Measurements from ENCODE around the gene MTUS2. TPM values are rescaled to one million over a fixed set of nuclear protein-coding genes. Genes with fewer than 3 reads are reported as not detected.

Gene MTUS2
- total RNA-seq, 2 donors from 2014 or later, result 4.0 to 5.4 TPM

DNA sequence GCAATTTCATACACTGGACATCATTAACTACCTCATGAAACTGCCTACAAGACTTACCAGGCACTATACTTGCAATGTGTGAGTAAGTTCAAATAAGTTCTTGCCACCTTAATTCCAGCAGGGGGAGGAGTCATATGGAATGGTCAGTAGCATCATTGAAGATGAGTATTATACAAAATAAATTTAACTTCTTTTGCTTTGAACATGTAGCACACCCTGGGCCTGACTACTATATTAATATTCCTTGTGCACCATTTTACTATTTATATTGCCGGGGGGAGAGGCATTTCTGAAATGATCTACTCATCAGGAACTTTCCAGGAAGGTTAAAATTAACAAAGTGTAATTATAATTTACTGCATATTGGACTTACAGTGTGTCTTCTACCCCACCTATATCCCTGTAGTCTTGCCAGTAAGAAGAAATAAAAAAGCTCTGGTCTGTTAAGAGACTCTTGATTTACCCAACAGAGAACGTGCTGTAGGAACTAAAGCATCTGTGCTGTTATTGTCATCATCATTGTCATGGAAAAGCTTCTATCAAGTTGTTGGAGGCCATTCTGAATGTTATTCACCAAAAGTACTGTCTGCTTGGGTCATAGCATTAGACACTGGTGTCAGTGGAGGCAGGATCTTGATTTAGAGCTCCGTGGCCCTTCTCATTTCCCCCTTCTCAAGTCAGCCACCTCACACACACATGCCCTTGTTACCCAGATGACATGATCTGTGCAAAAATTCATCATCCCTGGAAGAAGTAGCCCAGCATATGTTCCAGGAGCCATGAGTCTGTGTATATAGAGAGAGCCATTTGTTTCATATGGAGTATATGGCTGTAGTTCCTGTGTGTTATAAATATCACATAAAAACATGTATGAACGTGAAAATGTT lies 147.1 kb downstream of the MTUS2 start:
- H3K27ac ChIP-seq, result no peak overlapping the region
- no peak for ATAC-seq
- H3K27me3 ChIP-seq, result no peaks in the 10 kb centered on the region
- DNase-seq, result no peak
- WGBS, 2 donors, result 84 to 85% methylated on average over 3 to 4 of the region's 4 CpGs
- H3K36me3 ChIP-seq (replicated peaks in 1 of 2; ENCODE audit: insufficient read depth in 1 of 2, low read depth in 2 of 2), result no peaks in the 10 kb centered on the region
- intact Hi-C loops (cut with DNase I), result no loop called here
- no peak overlapping the region for H3K4me3 ChIP-seq
- no peaks in the 10 kb centered on the region for H3K4me1 ChIP-seq
- no peak for TF ChIP-seq POLR2A (IDR thresholded peaks at IDR 0.05)
- TF ChIP-seq, protein P1, sequence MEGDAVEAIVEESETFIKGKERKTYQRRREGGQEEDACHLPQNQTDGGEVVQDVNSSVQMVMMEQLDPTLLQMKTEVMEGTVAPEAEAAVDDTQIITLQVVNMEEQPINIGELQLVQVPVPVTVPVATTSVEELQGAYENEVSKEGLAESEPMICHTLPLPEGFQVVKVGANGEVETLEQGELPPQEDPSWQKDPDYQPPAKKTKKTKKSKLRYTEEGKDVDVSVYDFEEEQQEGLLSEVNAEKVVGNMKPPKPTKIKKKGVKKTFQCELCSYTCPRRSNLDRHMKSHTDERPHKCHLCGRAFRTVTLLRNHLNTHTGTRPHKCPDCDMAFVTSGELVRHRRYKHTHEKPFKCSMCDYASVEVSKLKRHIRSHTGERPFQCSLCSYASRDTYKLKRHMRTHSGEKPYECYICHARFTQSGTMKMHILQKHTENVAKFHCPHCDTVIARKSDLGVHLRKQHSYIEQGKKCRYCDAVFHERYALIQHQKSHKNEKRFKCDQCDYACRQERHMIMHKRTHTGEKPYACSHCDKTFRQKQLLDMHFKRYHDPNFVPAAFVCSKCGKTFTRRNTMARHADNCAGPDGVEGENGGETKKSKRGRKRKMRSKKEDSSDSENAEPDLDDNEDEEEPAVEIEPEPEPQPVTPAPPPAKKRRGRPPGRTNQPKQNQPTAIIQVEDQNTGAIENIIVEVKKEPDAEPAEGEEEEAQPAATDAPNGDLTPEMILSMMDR (IDR thresholded peaks at IDR 0.05), result no peak
- H3K9me3 ChIP-seq, result no peaks in the 10 kb centered on the region

DNA sequence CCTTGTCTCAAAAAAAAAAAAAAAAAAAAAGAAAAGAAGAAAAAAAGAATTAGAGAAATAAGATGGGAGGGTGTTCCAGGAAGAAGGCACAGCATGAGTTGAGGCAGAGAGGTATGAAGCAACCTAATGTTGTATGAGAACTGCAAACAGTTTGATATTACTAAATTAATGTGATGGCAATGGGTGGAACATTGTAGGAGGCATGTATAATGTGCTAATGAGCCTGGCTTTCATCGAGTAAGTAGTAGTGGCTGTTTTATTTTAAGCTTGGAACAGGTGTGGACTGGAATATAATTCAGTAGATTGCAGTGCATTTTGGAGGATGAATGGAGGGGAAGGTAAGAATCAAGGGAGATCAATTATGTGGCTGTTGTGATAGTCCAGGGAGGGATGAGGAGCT lies 156.1 kb downstream of the MTUS2 start:
- 74 to 78% methylated on average over 1 of the region's 1 CpG for WGBS, 2 donors
- H3K27ac ChIP-seq, result no peak overlapping the region
- intact Hi-C loops (cut with DNase I), result no loop called here
- no peaks in the 10 kb centered on the region for H3K4me1 ChIP-seq
- no peaks in the 10 kb centered on the region for H3K36me3 ChIP-seq (replicated peaks in 1 of 2; ENCODE audit: insufficient read depth in 1 of 2, low read depth in 2 of 2)
- H3K27me3 ChIP-seq, result no peaks in the 10 kb centered on the region
- DNase-seq (no peak), ATAC-seq (no peak)
- no peaks in the 10 kb centered on the region for H3K9me3 ChIP-seq
- no peak overlapping the region for H3K4me3 ChIP-seq
- TF ChIP-seq POLR2A (IDR thresholded peaks at IDR 0.05), result no peak
- TF ChIP-seq, protein P1 (IDR thresholded peaks at IDR 0.05), result no peak

DNA sequence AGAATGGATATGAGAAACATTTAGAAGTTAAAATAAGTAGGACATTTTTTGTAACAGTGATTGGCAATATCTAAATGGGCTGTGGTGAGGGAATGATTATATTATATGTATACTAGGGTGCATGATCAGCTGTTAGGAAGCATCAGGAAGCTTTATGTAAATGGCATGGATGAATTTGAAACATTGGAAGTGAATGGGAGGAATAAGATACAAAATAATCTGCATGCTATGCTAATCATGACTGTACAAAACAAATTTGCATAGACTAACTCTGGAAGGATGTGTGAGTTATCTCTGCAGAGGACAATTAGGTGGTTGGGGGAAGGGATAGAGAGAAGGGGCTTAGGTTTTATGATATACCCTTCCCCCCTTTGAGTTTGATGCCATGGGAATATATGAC lies 156.5 kb downstream of the MTUS2 start:
- Histone ChIP-seq H3K4me1 (no peaks in the 10 kb centered on the region), H3K4me3 (no peak overlapping the region), H3K27me3 (no peaks in the 10 kb centered on the region), H3K27ac (no peak overlapping the region), H3K36me3 (replicated peaks in 1 of 2; ENCODE audit: insufficient read depth in 1 of 2, low read depth in 2 of 2) (no peaks in the 10 kb centered on the region), H3K9me3 (no peaks in the 10 kb centered on the region)
- intact Hi-C loops (cut with DNase I), result no loop called here
- TF ChIP-seq POLR2A (IDR thresholded peaks at IDR 0.05), result no peak
- TF ChIP-seq, protein P1 (IDR thresholded peaks at IDR 0.05), result no peak
- DNase-seq (no peak), ATAC-seq (no peak)

DNA sequence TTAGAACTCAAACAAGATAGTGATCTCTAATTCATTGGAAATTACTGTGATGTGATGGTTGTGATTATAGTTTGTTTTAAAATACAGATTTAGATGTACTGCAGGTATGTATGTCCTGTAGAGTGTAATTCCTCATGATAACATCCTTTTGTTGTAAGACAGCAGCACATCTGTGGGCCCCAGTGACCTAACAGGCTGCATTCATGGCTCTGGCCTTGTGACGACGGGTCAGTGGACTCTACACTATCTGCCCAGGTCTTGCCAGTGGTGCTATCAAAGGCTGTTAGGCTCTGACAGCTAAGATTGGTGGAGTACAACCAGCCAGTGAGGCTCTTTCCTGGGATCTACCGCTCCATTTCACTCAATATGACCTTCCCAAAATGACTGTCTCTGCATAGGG lies 158.4 kb downstream of the MTUS2 start:
- Histone ChIP-seq H3K4me1 (peaks cover 3% of the 10 kb centered on the region), H3K27ac (no peak overlapping the region), H3K9me3 (no peaks in the 10 kb centered on the region), H3K36me3 (replicated peaks in 1 of 2; ENCODE audit: insufficient read depth in 1 of 2, low read depth in 2 of 2) (no peaks in the 10 kb centered on the region), H3K27me3 (no peaks in the 10 kb centered on the region), H3K4me3 (no peak overlapping the region)
- ATAC-seq (no peak), DNase-seq (no peak)
- 74 to 84% methylated on average over 3 of the region's 3 CpGs for WGBS, 2 donors
- intact Hi-C loops (cut with DNase I), result no loop called here
- TF ChIP-seq POLR2A (IDR thresholded peaks at IDR 0.05), result no peak
- TF ChIP-seq, protein P1 (IDR thresholded peaks at IDR 0.05), result no peak

DNA sequence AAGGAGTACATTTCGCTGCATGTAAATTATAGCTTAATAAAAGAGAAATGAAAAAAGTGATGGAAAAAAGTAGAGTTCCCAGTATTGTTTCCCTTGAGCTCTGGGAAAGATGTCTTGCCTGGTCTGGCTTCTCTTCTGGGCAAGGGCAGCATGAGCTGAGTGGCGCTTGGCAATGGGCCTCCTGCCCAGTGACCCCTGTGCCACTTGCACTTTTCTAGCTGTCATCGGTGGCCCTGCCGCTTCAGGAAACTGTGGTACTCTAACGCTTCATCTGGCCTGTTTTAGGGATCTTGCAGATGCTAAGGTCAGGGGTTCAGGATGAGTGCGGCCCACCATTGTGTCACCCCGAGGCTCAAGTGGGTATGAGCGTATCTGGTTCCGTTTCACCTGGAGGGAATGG lies 161.4 kb downstream of the MTUS2 start:
- Histone ChIP-seq H3K4me3 (no peak overlapping the region), H3K4me1 (peaks cover 15% of the 10 kb centered on the region), H3K27ac (no peak overlapping the region), H3K36me3 (replicated peaks in 1 of 2; ENCODE audit: insufficient read depth in 1 of 2, low read depth in 2 of 2) (no peaks in the 10 kb centered on the region), H3K9me3 (no peaks in the 10 kb centered on the region), H3K27me3 (no peaks in the 10 kb centered on the region)
- TF ChIP-seq POLR2A (IDR thresholded peaks at IDR 0.05), result no peak
- TF ChIP-seq, protein P1 (IDR thresholded peaks at IDR 0.05), result no peak
- 92% methylated on average over 9 of the region's 9 CpGs for WGBS, 2 donors
- DNase-seq, result no peak
- intact Hi-C loops (cut with DNase I), result no loop called here
- ATAC-seq, result no peak

All from body of pancreas (tissue), 4 donors.